HUDEP-2 (cell line): ENCODE results near the gene RFESD.

ENCODE experiments used
- DNase-seq, 76 experiments: peaks; one replicate each; lab custom pipeline; 2025; ENCODE audit not compliant: unreplicated experiment in 76 of 76; lab: John Stamatoyannopoulos, UW

The RFESD gene

DNA sequence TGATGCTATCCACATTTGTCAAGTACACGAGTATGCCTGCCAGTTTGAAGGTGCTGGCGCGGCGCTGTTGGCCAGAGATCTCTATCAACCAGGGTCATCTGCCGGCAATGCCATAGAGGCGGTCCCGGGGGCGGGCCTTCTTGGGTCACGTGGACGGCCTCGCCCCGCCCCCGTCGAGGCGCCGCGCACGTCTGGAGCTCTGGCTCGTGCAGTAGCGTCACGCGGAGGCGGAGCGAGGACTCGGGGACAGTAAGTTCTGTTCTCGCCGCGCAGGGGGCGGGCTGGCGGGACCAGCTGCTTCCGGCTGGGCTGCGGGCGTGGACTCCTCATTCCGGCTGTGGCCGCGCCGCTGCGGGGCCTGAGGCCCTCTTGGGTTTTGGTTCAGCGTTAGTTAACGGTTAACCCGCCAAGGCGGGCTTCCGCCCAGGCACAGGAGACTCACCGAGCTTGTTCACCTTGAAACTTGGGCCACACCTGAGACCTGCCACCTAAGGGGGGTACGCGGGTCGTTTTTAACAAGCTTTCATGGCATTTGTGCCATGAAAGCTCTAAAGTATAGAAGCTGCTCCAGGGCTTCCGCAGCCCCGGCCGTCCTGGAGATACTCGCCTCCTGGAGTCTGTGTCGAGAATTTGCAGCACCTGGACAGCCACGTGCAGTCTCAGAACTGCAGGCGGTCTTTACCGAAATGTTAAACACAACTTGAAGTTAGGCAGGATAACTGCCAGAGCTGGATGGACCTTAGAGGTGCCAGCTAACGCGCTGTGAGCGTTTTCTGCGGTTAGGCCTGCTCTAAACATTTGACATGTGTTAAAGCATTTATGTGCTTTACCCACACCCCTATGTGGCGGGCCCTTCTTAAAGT, at the start of gene RFESD:
Gene RFESD (plus strand): TSS at position 209 of the 863 bp plus-strand sequence. CDS start 5,495 bp downstream, outside the sequence.
- DNase-seq, result peak; percentile 49 to 99 (median 98)

DNA sequence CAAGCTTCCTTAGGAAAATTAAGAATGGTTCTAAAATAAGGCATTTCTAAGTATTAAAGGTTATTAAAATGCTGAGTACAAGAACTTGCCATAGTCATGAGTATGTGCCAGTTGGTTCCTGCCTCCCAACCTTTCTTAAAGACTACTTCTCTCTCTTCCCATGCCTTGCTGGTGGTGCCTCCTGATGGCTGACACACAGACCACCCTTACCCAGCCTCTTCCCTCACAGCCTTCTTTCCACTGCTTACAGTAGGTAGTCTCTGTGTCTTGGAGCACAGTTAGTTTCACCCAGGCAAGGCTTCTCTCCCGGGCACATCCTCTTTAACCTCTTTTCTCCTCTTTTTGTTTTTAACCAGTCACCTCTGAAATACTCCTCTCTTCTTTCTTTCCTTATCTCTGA, 47.3 kb upstream of the RFESD start:
- DNase-seq, result no peak

DNA sequence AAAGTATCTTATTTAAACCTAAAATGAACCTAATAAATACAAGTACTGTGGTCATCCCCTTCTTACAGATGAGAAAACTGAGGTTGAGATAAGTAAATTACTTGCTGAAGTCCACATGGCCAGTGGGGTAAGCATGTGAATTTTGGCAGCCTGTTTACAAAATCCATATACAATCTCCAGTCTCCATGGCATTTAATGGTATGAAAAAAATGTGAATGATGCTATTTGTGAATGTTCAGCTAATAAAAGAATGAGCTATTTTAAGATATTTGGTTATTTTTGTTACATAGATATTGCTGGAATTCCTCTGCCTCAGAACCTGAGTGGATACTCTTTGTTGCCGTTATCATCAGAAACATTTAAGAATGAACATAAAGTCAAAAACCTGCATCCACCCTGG, 46.0 kb upstream of the RFESD start:
- DNase-seq, result no peak

DNA sequence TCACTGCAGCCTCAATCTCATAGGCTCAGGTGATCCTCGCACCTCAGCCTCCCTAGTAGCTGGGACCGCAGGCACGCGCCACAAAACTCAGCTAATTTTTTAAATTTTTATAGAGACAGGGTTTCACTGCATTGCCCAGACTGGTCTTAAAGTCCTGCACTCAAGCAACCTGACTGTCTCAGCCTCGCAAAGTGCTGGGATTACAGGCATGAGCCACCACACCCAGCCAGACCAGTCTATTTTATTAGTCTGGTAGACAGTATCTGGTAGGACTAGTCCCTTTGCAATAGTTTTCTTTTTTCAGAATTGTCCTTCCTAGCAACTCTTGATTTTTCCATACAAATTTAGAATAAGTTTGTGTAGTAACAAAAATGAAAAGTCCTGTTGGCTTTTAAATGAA, 40.8 kb upstream of the RFESD start:
- no peak for DNase-seq

DNA sequence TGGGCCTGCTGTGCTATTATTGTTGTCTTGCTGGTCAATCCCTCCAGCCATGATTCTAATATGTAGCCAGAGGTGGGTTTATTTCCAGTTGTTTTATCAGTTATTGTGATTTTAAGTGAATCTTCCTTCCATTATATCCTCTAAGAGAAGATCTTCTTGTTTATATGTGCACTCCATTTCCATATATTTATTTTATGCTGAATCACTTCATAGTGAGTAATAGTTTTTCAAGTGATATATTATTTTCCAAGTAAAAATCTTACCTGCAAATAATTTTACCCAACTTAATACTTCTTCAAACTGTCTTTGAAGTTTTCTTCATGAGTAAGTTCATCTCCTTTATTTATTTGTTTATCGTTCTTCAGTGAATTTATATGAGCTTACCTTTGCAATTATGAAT, 40.2 kb upstream of the RFESD start:
- no peak for DNase-seq

DNA sequence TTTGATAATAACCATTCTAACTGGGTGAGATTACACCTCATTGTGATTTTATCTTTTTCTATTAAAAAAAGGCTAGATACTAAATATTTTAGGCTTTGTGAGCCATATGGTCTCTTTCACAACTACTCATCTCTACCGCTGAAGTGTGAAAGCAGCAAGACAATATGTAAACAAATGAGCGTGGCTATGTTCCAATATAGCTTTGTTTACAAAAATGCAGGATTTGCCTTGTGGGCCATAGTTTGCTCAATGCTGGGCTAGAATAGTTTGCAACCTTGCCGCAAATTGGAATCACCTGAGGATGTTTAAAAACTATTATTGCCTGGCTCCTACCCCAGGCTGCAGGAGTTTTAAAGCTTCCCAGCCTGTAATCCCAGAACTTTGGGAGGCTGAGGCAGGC, 36.9 kb upstream of the RFESD start:
- no peak for DNase-seq

DNA sequence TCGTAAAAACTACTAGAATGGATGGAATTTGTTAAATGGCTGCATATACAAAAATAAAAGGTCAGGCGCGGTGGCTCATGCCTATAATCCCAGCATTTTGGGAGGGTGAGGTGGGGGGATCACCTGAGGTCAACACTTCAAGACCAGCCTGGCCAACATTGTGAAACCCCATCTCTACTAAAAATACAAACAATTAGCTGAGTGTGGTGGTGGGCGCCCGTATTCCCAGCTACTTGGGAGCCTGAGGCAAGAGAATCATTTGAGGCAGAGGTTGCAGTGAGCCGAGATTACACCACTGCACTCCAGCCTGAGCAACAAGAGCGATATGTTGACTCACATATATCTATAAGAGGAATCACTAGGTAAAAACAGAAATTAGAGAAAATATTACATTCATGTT, 36.0 kb upstream of the RFESD start:
- no peak for DNase-seq

DNA sequence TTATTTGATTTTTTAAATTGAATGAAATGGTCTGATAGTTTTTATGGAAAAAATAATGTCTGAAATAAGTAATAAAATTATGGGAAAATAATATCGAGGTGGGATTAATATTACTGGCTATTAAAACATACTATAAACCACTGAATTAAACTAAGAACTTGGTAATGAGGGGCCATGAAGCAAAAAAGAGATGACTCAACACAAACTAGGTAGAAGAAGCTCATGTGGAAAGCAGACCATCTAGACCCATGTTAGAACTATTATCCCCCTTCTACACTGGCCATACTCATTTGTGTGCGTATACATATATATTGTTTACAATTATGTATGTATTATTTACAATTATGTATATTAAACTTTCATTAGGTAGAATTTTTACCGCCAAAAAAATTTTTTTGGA, 35.2 kb upstream of the RFESD start:
- DNase-seq, result no peak

DNA sequence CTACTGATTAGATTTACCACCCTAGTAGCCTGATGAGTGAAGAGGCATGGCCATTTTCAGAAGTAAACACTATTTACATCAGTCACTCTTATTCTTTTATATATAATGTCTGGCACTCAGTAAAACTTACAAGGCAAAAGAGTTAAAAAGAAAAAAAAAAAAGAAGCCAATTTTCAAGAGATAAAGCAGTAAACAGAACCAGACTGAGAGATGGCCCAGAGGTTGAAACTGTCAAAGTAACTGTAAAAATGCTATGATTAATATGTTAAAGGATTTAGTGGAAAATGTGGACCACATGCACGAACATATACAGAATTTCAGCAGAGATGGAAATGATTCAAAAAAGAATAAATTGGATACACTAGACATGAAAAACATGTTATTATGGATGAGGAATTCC, 33.1 kb upstream of the RFESD start:
- no peak for DNase-seq

DNA sequence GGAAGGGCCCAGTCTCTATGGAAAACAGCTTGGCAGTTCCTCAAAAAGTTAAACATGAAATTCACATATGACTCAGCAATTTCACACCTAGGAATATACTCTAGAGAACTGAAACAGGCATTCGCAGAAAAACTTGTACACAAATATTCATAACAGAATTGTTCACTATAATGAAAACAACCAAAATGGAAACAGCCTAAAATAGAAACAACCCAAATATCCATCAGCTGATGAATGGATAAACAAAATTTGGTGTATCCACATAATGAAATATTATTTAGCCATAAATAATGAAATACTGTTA, 31.5 kb upstream of the RFESD start:
- DNase-seq, result no peak

DNA sequence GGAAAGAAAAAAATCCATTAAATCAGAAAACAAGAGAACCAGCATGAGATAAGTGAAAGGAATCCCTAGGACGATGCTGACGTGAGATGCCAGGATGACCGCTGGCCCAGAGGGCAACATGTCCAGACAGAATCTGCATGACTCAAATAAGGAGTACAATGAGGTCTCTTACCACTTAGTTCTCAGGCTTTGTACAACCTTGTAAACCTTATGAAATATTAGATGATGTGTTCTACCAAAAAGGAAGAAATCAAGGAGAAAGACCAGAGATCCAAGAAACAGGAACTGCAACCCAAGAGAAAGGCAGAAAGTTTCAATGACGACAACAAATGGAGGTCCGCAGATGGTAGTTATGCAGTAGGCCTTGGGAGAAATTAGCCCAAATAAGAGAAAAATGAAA, 29.5 kb upstream of the RFESD start:
- no peak for DNase-seq

DNA sequence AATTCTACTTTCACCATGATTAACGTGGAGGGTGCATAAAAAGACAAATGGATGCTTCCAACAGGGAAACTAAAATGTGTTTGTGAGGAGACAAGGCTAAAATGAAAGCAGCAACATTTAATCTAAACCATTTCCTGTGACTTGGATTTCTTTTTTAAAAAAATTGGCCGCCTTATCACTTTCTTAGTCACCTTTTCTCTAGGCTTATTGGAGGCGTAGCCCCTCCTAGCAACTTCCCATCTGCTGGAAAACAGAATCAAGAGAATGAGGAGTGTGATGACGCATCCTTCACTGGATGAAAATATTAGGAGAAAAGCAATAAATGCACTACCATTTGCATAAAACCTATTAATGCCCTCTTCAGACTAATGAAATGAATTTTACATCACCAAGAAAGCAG, 27.5 kb upstream of the RFESD start:
- DNase-seq, result no peak

DNA sequence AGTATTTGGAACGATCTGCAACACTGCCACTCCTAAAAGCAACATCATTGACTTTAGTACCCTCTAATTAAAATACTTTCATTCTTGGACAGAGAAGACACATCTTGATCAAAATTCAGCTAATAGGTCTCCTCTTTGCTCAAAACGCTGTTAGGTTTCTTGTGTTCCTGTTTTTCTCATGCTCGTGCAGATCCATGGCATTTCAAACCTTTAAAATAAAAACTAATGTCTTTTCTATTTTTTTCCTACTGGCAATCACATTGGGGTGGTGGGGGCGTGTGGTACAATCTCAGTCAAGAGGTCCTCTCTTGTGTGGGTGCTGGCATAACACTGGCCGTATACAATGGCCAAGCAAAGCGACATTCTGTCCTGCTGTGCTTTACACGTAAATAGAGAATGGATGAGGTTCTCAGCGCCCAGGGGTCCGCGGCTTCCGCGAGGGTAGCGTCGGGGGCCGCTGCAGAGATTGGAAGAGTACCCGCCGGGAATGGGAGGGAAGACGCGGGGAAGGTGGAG, 27.0 kb upstream of the RFESD start:
- DNase-seq, result peak in 1 of 76 experiments; percentile 10

DNA sequence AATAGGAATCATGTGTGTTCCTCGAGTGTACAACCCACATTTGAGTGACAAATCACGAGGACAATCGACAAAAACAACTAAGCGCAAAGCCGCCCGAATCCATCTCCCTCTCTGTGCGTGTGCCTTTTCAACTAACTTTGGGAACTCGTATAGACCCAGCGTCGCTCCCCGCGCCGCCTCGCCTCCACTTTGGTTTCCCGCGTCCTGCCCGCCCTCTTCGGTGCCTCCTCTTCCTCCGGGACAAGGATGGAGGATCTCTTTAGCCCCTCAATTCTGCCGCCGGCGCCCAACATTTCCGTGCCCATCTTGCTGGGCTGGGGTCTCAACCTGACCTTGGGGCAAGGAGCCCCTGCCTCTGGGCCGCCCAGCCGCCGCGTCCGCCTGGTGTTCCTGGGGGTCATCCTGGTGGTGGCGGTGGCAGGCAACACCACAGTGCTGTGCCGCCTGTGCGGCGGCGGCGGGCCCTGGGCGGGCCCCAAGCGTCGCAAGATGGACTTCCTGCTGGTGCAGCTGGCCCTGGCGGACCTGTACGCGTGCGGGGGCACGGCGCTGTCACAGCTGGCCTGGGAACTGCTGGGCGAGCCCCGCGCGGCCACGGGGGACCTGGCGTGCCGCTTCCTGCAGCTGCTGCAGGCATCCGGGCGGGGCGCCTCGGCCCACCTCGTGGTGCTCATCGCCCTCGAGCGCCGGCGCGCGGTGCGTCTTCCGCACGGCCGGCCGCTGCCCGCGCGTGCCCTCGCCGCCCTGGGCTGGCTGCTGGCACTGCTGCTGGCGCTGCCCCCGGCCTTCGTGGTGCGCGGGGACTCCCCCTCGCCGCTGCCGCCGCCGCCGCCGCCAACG, 26.3 kb upstream of the RFESD start, which contains the start of gene GPR150:
Gene GPR150 (plus strand): TSS at position 58 of the 840 bp plus-strand sequence. CDS start 189 bp downstream, at position 247.
- DNase-seq, result peak in 65 of 76 experiments; percentile 9 to 73 (median 50)

DNA sequence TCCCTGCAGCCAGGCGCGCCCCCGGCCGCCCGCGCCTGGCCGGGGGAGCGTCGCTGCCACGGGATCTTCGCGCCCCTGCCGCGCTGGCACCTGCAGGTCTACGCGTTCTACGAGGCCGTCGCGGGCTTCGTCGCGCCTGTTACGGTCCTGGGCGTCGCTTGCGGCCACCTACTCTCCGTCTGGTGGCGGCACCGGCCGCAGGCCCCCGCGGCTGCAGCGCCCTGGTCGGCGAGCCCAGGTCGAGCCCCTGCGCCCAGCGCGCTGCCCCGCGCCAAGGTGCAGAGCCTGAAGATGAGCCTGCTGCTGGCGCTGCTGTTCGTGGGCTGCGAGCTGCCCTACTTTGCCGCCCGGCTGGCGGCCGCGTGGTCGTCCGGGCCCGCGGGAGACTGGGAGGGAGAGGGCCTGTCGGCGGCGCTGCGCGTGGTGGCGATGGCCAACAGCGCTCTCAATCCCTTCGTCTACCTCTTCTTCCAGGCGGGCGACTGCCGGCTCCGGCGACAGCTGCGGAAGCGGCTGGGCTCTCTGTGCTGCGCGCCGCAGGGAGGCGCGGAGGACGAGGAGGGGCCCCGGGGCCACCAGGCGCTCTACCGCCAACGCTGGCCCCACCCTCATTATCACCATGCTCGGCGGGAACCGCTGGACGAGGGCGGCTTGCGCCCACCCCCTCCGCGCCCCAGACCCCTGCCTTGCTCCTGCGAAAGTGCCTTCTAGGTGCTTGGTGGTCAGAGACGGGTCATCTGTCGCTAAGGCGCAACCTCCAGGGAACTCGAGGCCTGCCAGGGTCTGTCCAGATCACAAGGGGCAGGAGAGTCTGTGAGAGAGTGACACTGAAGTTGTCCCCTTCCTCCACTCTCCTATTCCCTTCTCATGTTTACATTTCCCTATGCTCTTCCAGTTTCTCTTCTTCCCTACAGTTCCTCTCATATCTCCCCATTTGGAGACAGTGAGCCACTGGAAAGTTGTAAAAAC, 25.4 kb upstream of the RFESD start:
- peak in 69 of 76 experiments; percentile 14 to 86 (median 49) for DNase-seq

DNA sequence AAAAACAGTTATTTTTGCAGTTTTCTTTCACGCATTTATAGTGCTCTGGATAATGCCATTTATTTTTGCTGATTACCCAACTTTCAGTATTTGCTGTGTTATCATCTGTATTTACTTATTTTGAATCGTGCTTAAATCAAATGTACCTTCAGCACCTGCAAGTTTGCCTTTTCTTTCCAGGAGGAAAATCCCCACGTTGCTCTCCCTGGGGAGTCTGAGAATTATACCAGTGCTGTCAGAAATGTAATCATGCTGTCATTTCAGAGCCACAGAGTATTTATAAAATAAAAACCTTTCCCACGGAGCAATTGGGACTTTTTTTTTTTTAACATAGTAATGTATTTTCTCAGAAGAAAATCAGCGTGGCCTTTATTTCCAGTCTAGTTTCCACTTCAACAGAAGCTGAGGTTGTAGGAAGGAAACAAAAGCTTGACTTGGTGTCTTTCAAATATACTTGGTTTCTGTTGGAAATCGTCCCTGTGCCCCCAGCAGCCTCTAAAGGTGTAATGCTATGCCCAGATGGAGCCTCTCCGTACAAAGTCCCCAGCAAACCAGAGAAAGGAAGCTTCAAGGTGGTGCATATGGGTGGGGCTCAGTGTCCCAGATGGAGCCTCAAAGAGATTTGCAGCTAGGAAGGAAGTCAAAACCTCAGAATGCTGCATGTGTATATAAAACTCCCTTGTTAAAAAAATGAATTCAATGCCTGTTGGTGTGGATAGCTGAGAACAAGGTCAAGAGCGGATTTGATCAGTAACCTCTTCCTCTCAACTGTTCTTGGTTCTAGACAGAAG, 24.5 kb upstream of the RFESD start:
- peak in 1 of 76 experiments; percentile 12 for DNase-seq

DNA sequence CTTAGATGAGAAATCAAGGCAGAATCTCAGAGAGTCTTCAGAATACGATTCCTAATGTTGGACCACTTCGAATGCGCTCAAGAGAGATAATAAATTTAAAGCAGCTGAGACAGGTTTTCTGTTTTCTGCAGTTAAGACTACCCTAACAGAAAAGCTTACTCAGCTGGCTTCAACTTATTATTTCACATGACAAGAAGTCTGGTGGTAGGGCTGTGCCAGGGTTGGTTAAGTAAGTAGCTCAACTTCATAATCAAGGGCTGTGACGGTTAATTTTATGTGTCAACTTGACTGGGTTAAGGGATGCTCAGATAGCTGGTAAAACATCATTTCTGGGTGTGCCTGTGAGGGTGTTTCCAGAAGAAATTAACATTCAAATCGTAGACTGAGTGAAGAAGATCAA, 22.9 kb upstream of the RFESD start:
- no peak for DNase-seq

DNA sequence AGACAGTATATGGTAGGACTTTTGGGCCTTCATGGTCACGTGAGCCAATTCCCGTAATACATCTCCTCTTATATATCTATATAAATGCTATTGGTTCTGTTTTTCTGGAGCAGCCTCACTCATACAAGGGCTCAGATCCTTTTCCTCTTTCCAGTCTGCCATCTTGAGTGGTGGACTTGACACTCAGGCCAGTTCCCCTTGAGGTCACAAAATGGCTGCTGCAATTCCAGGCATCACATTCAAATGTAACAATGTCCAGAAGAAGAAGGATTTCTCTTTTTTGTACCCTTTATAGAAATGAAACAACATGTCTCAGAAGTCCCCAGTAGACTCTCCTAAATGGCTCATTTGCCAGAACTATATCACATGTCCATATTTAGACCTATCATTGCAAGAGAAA, 22.2 kb upstream of the RFESD start:
- DNase-seq, result no peak

DNA sequence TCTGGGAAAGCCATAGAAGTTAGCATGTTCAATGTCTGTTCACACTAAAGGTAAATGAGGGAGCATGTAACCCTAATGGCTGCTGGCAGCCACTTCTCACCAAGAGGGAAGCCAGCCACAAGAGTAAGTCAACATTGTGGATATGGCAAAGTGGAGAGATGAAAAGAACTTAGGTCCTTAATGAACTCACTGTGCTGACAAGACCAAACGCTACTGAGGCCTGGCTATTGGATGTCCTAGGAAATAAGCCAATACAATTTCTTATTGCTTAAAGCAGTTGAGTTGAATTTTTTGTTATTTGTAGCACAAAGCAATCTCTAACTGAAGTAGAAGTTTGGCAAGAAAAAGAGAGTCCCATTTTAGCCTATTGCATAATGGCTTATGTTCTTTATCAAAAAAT, 19.9 kb upstream of the RFESD start:
- no peak for DNase-seq
